PC-3 (cell line): Measurements from ENCODE around the gene GAPDH. TPM values are rescaled to one million over a fixed set of nuclear protein-coding genes. Genes with fewer than 3 reads are reported as not detected.

ENCODE experiments used
- ATAC-seq: fragments of 200-7000 bp; cut with Tn5 transposase; 2 replicates; pipeline ENCODE4 v1.9.1; 2020; ENCODE audit warnings: mild to moderate bottlenecking, moderate library complexity
- BruUV-seq: library from RNA; stranded (reverse); fragments of 400-500 nt; replicated peaks from 2 replicates; lab custom pipeline; 2021; lab: Mats Ljungman, UMichigan
- CTCF ChIA-PET: fragments of 300-600 bp; sonication (Branson Sonifier 250); formaldehyde crosslinking; loops from one replicate; lab custom pipeline; 2022; ENCODE audit warnings: antibody characterized with exemption; lab: Charles Lee
- POLR2A ChIA-PET: fragments of 300-600 bp; sonication (Branson Sonifier 250); formaldehyde crosslinking; loops from one replicate; lab custom pipeline; 2022; ENCODE audit warnings: antibody characterized with exemption; ENCODE audit not compliant: unreplicated experiment; lab: Charles Lee
- DNase-seq: peaks from one replicate; pipeline ENCODE4 v3.0.0-alpha.2; 2015
- H2AFZ ChIP-seq: fragments of 300-600 bp; sonication (generic); 2 replicates; pipeline ENCODE4 v1.6.0; 2016; ENCODE audit warnings: antibody characterized with exemption, low read length
- H3F3A ChIP-seq: fragments of 300-600 bp; sonication (generic); one replicate; pipeline ENCODE4 v1.6.0; 2017; ENCODE audit warnings: antibody characterized with exemption, low read length, control low read depth, mild to moderate bottlenecking; ENCODE audit not compliant: unreplicated experiment
- H3K27ac ChIP-seq: fragments of 300-600 bp; sonication (generic); 2 replicates; pipeline ENCODE4 v1.5.1; 2016; ENCODE audit warnings: mild to moderate bottlenecking, low read length
- H3K27me3 ChIP-seq: fragments of 300-600 bp; sonication (generic); 2 replicates; pipeline ENCODE4 v1.6.1; 2016; ENCODE audit warnings: low read length, mixed read lengths
- H3K36me3 ChIP-seq: fragments of 300-600 bp; sonication (generic); 2 replicates; pipeline ENCODE4 v1.6.1; 2016; ENCODE audit warnings: low read depth, mixed run types, low read length, mixed read lengths
- H3K4me1 ChIP-seq: fragments of 300-600 bp; sonication (generic); 2 replicates; pipeline ENCODE4 v1.5.1; 2016; ENCODE audit warnings: low read length; ENCODE audit not compliant: insufficient read depth
- H3K4me2 ChIP-seq: fragments of 300-600 bp; sonication (generic); 2 replicates; pipeline ENCODE4 v1.6.0; 2016; ENCODE audit warnings: low read length
- H3K4me3 ChIP-seq: fragments of 300-600 bp; sonication (generic); 2 replicates; pipeline ENCODE4 v1.5.1; 2016; ENCODE audit warnings: mild to moderate bottlenecking, low read length, mixed read lengths
- H3K79me2 ChIP-seq: fragments of 300-600 bp; sonication (generic); 2 replicates; pipeline ENCODE4 v1.6.1; 2017; ENCODE audit warnings: low read length, mixed read lengths
- H3K9ac ChIP-seq: fragments of 300-600 bp; sonication (generic); 2 replicates; pipeline ENCODE4 v1.6.0; 2016; ENCODE audit warnings: mild to moderate bottlenecking, low read length
- H3K9me2 ChIP-seq: fragments of 300-600 bp; sonication (generic); replicated peaks from 2 replicates; pipeline ENCODE4 v1.6.1; 2016; ENCODE audit warnings: mixed run types, low read length, mixed read lengths
- H3K9me3 ChIP-seq: fragments of 300-600 bp; sonication (generic); 2 replicates; pipeline ENCODE4 v1.6.1; 2016; ENCODE audit warnings: low read length, mixed read lengths
- H4K20me1 ChIP-seq: fragments of 300-600 bp; sonication (generic); 2 replicates; pipeline ENCODE4 v1.6.1; 2016; ENCODE audit warnings: low read length, mixed read lengths
- EZH2 ChIP-seq: fragments of 300-600 bp; sonication (generic); IDR thresholded peaks from one replicate; pipeline ENCODE4 v1.6.1; 2017; ENCODE audit warnings: antibody characterized with exemption, mild to moderate bottlenecking, low read length; ENCODE audit not compliant: unreplicated experiment
- EZH2phosphoT487 ChIP-seq: fragments of 300-600 bp; sonication (generic); IDR thresholded peaks from 2 replicates; pipeline ENCODE4 v1.6.1; 2018; ENCODE audit warnings: mild to moderate bottlenecking, antibody characterized with exemption, low read length, borderline replicate concordance
- intact Hi-C: fragments of 100-400 bp; cut with micrococcal nuclease; formaldehyde crosslinking; loops from 2 replicates; pipeline ENCODE4 v1.9.0; 2023
- total RNA-seq: library from RNA; depleted of rRNA; stranded (reverse); fragments of >200 nt; gene quantifications from 2 replicates; pipeline ENCODE4 v1.2.3, GENCODE V29; 2014
- TF ChIP-seq, protein P1 (sequence below): fragments of 300-600 bp; sonication (generic); conservative IDR thresholded peaks from 2 replicates; pipeline ENCODE4 v1.5.1; 2017; ENCODE audit warnings: antibody characterized with exemption, low read depth, mild to moderate bottlenecking, low read length

Gene GAPDH
- total RNA-seq, 1 experiment from 2014 or later = 7,326 TPM

DNA sequence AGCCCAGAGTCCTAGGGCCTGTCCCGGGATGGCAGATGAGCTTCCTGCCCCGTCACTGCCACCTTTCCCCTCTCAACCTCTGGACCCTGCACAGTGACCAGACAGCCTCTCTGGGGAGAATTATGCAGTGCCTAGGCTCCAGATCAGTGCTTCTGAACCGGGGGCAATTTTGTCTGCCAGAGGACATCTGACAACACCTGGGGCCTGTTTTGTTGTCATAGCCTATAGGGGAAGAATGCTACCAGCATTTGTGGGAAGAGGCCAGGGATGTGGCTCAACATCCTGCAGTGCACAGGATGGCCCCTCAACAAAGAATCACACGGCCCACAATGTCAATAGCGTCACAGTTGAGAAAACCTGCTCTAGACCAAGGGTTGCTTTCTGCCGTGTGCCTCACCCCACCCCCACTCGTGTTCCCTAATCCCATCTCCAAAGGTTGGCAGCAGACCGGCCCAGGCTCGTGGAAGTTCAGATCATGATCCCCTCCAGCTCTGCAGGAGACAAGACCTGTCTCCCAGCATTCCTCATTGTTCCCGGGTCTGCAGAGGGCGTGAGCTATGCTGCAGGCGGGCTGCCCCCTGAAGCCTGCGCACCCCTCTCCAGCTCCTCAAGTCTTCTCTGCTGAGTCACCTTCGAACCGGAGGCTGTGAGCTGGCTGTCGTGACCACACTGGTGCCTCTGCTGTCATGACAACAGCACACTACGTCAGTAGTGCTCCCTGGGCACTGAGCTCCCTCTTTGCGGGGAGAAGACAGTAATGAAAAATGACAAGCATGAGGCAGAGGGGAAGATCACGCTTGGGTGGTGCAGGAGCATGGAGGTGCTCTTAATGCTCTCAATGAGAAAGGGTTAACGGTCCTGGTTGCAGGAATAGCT lies 2.0 kb upstream of the GAPDH start:
- Histone ChIP-seq H3K27me3 (no peaks in the 10 kb centered on the region), H3K27ac (peak overlapping the region; percentile 99), H3K4me2 (peak overlapping the region; percentile 99), H3K4me3 (peak overlapping the region; percentile 97), H3K9me2 (no peaks in the 10 kb centered on the region), H3K4me1 (peaks cover 38% of the 10 kb centered on the region), H3K36me3 (peaks cover 52% of the 10 kb centered on the region), H3K9ac (peak overlapping the region; percentile 96), H2AFZ (no peak overlapping the region), H3K79me2 (peaks cover 45% of the 10 kb centered on the region), H3F3A (peaks cover 13% of the 10 kb centered on the region), H4K20me1 (peaks cover 26% of the 10 kb centered on the region), H3K9me3 (no peaks in the 10 kb centered on the region)
- intact Hi-C loops = loop anchor here (5.0 kb wide), 1 partner anchor 110 kb away; no protein-coding TSS in a partner anchor
- TF ChIP-seq, protein P1, sequence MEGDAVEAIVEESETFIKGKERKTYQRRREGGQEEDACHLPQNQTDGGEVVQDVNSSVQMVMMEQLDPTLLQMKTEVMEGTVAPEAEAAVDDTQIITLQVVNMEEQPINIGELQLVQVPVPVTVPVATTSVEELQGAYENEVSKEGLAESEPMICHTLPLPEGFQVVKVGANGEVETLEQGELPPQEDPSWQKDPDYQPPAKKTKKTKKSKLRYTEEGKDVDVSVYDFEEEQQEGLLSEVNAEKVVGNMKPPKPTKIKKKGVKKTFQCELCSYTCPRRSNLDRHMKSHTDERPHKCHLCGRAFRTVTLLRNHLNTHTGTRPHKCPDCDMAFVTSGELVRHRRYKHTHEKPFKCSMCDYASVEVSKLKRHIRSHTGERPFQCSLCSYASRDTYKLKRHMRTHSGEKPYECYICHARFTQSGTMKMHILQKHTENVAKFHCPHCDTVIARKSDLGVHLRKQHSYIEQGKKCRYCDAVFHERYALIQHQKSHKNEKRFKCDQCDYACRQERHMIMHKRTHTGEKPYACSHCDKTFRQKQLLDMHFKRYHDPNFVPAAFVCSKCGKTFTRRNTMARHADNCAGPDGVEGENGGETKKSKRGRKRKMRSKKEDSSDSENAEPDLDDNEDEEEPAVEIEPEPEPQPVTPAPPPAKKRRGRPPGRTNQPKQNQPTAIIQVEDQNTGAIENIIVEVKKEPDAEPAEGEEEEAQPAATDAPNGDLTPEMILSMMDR = no peak
- no peak for TF ChIP-seq EZH2phosphoT487
- no peak for TF ChIP-seq EZH2
- DNase-seq (peak; percentile 94), ATAC-seq (peak; percentile 56)
- CTCF ChIA-PET = interaction anchor here (0.7 kb wide), 1 partner anchor 61 kb away, joined by 4 read pairs; the partner anchor contains the start of gene VAMP1
- BruUV-seq = no TSS peak
- POLR2A ChIA-PET = interaction anchor here (0.6 to 1.1 kb wide), 7 partner anchors 36 to 328 kb away, joined by 3 to 4 read pairs (median 3); partner anchors contain the start of genes LTBR, NCAPD2, NOP2 and VAMP1

DNA sequence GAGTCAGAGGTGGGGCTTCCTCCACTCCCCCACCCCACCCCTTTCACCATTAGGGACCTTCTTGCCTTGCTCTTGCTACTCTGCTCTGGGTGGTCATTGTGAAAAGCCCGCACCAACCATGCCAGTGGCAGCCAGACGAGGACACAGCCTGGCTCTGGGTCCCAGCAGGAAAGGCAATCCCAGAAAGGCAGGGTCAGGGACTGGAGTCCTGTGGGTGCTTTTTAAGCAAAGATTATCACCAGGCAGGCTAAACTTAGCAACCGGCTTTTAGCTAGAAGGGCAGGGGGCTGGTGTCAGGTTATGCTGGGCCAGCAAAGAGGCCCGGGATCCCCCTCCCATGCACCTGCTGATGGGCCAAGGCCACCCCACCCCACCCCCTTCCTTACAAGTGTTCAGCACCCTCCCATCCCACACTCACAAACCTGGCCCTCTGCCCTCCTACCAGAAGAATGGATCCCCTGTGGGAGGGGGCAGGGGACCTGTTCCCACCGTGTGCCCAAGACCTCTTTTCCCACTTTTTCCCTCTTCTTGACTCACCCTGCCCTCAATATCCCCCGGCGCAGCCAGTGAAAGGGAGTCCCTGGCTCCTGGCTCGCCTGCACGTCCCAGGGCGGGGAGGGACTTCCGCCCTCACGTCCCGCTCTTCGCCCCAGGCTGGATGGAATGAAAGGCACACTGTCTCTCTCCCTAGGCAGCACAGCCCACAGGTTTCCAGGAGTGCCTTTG lies 1.2 kb upstream of the GAPDH start:
- ATAC-seq = peak; percentile 44
- H3K9me2 ChIP-seq = no peaks in the 10 kb centered on the region
- peak; percentile 81 for DNase-seq
- no peaks in the 10 kb centered on the region for H3K27me3 ChIP-seq
- peaks cover 47% of the 10 kb centered on the region for H3K79me2 ChIP-seq
- peak overlapping the region; percentile 63 for H2AFZ ChIP-seq
- peaks cover 15% of the 10 kb centered on the region for H3F3A ChIP-seq
- TF ChIP-seq EZH2phosphoT487 = no peak
- no peak for TF ChIP-seq EZH2
- intact Hi-C loops = loop anchor here (5.0 kb wide), 1 partner anchor 111 kb away; no protein-coding TSS in a partner anchor
- H3K27ac ChIP-seq = peak overlapping the region; percentile 99
- ChIA-PET CTCF (interaction anchor here (0.7 kb wide), 1 partner anchor 62 kb away, joined by 4 read pairs; the partner anchor contains the start of gene VAMP1), POLR2A (interaction anchor here (0.6 to 1.1 kb wide), 3 partner anchors 35 to 162 kb away, joined by 3 to 4 read pairs (median 3); partner anchors contain the start of genes LTBR and NOP2)
- H3K4me2 ChIP-seq = peak overlapping the region; percentile 99
- peak overlapping the region; percentile 97 for H3K4me3 ChIP-seq
- peaks cover 47% of the 10 kb centered on the region for H3K36me3 ChIP-seq
- H3K9ac ChIP-seq = peak overlapping the region; percentile 96
- H3K9me3 ChIP-seq = no peaks in the 10 kb centered on the region
- BruUV-seq = TSS peak; percentile 44
- peaks cover 32% of the 10 kb centered on the region for H4K20me1 ChIP-seq
- peaks cover 38% of the 10 kb centered on the region for H3K4me1 ChIP-seq

DNA sequence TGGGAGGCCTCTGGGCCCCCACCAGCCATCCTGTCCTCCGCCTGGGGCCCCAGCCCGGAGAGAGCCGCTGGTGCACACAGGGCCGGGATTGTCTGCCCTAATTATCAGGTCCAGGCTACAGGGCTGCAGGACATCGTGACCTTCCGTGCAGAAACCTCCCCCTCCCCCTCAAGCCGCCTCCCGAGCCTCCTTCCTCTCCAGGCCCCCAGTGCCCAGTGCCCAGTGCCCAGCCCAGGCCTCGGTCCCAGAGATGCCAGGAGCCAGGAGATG lies 729 bp upstream of the GAPDH start:
- Histone ChIP-seq H3K27me3 (no peaks in the 10 kb centered on the region), H3K79me2 (peaks cover 47% of the 10 kb centered on the region), H3K9me2 (no peaks in the 10 kb centered on the region), H3K4me1 (peaks cover 38% of the 10 kb centered on the region), H3K4me2 (peak overlapping the region; percentile 99), H3F3A (peaks cover 20% of the 10 kb centered on the region), H3K36me3 (peaks cover 52% of the 10 kb centered on the region), H3K9me3 (no peaks in the 10 kb centered on the region), H2AFZ (peak overlapping the region; percentile 63), H3K9ac (peak overlapping the region; percentile 96), H4K20me1 (peaks cover 37% of the 10 kb centered on the region), H3K27ac (peak overlapping the region; percentile 99), H3K4me3 (peak overlapping the region; percentile 97)
- ATAC-seq (no peak), DNase-seq (no peak)
- ChIA-PET CTCF (no interaction called here), POLR2A (interaction anchor here (0.6 to 1.0 kb wide), 6 partner anchors 19 to 340 kb away, joined by 6 to 36 read pairs (median 24); partner anchors contain the start of genes SPSB2 and VAMP1)
- intact Hi-C loops = loop anchor here (5.0 kb wide), 1 partner anchor 111 kb away; no protein-coding TSS in a partner anchor
- TF ChIP-seq, protein P1 = no peak
- TF ChIP-seq EZH2phosphoT487 (no peak), EZH2 (no peak)
- no TSS peak for BruUV-seq
